Upper lobe of left lung (tissue), 4 donors: ENCODE results near the gene PNCK.

Experiments
- EP300 ChIP-seq, 4 donors: sonication (generic); formaldehyde crosslinking; IDR thresholded peaks; one replicate each; pipeline ENCODE4 v1.5.1; 2017; ENCODE audit warnings: antibody characterized with exemption in 4 of 4, control low read depth in 2 of 4
- POLR2A ChIP-seq, 4 donors: fragments of 450-650 bp; IDR thresholded peaks; one replicate each; pipeline ENCODE4 v1.5.1; 2016 to 2017; ENCODE audit warnings: antibody characterized with exemption in 4 of 4, mild to moderate bottlenecking in 2 of 4
- POLR2AphosphoS5 ChIP-seq, 2 donors: sonication (generic); formaldehyde crosslinking; IDR thresholded peaks; one replicate each; pipeline ENCODE4 v1.5.1; 2017; ENCODE audit warnings: antibody characterized with exemption in 2 of 2

GRCh38 chrX:153672531-153673427 lies 834 bp downstream of the PNCK start:
- TF ChIP-seq POLR2A (IDR thresholded peaks at IDR 0.05), result no peak
- no peak for TF ChIP-seq EP300 (IDR thresholded peaks at IDR 0.05)
- TF ChIP-seq POLR2AphosphoS5 (IDR thresholded peaks at IDR 0.05), result no peak
